ENCODE data around the gene DNAJC18.
"Not testable (repeated sequence)": the region's sequence is repeated elsewhere in the genome, so short reads cannot be mapped to it uniquely, and the experiment has no call there.

GRCh38 chr5:139478657-139479423 is 39.5 kb upstream of the DNAJC18 start:
- TF ChIP-seq EZH2 (IDR thresholded peaks at IDR 0.05; ENCODE audit: borderline replicate concordance, low read length); CTCF (conservative IDR thresholded peaks at IDR 0.05 in 1 of 2, IDR thresholded peaks at IDR 0.05 in 1 of 2; ENCODE audit: extremely low read depth in 1 of 2, insufficient read depth in 1 of 2, low read depth in 1 of 2, low read length in 2 of 2): not testable (repeated sequence)
